Endothelial cell of umbilical vein (primary cell): ENCODE results near the gene BCS1L. TPM values are rescaled to one million over a fixed set of nuclear protein-coding genes. Genes with fewer than 3 reads are reported as not detected.

ENCODE experiments used
- BruUV-seq: library from RNA; stranded (reverse); fragments of 400-500 nt; replicated peaks from 2 replicates; lab custom pipeline; 2021; lab: Mats Ljungman, UMichigan
- CTCF ChIA-PET: fragments of 300-600, 350-600 bp; sonication (Branson Sonifier 250); formaldehyde crosslinking; loops from one replicate; lab custom pipeline; 2021; ENCODE audit warnings: antibody characterized with exemption, inconsistent platforms; lab: Charles Lee
- POLR2A ChIA-PET: fragments of 300-600, 350-600 bp; sonication (Branson Sonifier 250); formaldehyde crosslinking; loops from one replicate; lab custom pipeline; 2021; ENCODE audit warnings: antibody characterized with exemption, inconsistent platforms; lab: Charles Lee
- DNase-seq: peaks from one replicate; pipeline ENCODE4 v3.0.0-alpha.2; 2011; ENCODE audit warnings: low read depth, low spot score
- FAIRE-seq: peaks from 2 replicates; lab custom pipeline; 2011; peaks lifted over from hg19 to GRCh38; lab: Jason Lieb, UNC
- H2AFZ ChIP-seq: 2 replicates; pipeline ENCODE4 v1.6.0; 2012; ENCODE audit warnings: low read depth, low read length, control low read depth, inconsistent platforms
- H3K27ac ChIP-seq: 2 replicates; pipeline ENCODE4 v1.5.1; 2011; ENCODE audit warnings: low read depth, mild to moderate bottlenecking, control low read depth, low read length, moderate library complexity; ENCODE audit not compliant: insufficient read depth
- H3K27me3 ChIP-seq, 2 experiments: 2 replicates each; pipeline versions ENCODE4 v1.6.0 to v1.6.1; 2011; ENCODE audit warnings: low read length in 2 of 2, mixed read lengths in 1 of 2; ENCODE audit not compliant: control insufficient read depth in 2 of 2, insufficient read depth in 2 of 2
- H3K36me3 ChIP-seq, 2 experiments: 2 replicates in 1 of 2; 3 replicates in 1 of 2; pipeline ENCODE4 v1.5.1; 2011; ENCODE audit warnings: low read length in 2 of 2, mild to moderate bottlenecking in 1 of 2, moderate library complexity in 1 of 2; ENCODE audit not compliant: control insufficient read depth in 2 of 2, insufficient read depth in 2 of 2; ENCODE audit errors: extremely low read depth in 1 of 2
- H3K4me1 ChIP-seq: 3 replicates; pipeline ENCODE4 v1.5.1; 2011; ENCODE audit warnings: mild to moderate bottlenecking, low read length; ENCODE audit not compliant: control insufficient read depth, insufficient read depth; ENCODE audit errors: extremely low read depth
- H3K4me2 ChIP-seq: 2 replicates; pipeline ENCODE4 v1.6.1; 2011; ENCODE audit warnings: low read length, control low read depth, mixed read lengths; ENCODE audit not compliant: insufficient read depth
- H3K4me3 ChIP-seq, 3 experiments: fragments of 200-600 bp in 1 of 3; sonication (generic), shearing (Covaris generic) in 1 of 3; replicated peaks in 1 of 3; 2 replicates each; pipeline ENCODE4 v1.5.1; 2011 to 2016; ENCODE audit warnings: control low read depth in 3 of 3, low read length in 3 of 3, mild to moderate bottlenecking in 2 of 3, inconsistent platforms in 1 of 3, low read depth in 1 of 3, moderate library complexity in 1 of 3; ENCODE audit not compliant: insufficient read depth in 1 of 3
- H3K79me2 ChIP-seq: 2 replicates; pipeline ENCODE4 v1.6.0; 2012; ENCODE audit warnings: low read length, inconsistent platforms; ENCODE audit not compliant: control insufficient read depth, insufficient read depth
- H3K9ac ChIP-seq: replicated peaks from 2 replicates; pipeline ENCODE3; 2011; ENCODE audit warnings: low read length, control low read depth; ENCODE audit not compliant: insufficient read depth; ENCODE audit errors: extremely low read depth
- H3K9me1 ChIP-seq: replicated peaks from 3 replicates; pipeline ENCODE4 v1.6.0; 2011; ENCODE audit warnings: mild to moderate bottlenecking, low read length; ENCODE audit not compliant: control insufficient read depth, insufficient read depth; ENCODE audit errors: extremely low read depth
- H3K9me3 ChIP-seq: replicated peaks from 2 replicates; pipeline ENCODE4 v1.5.1; 2012; ENCODE audit warnings: low read length, inconsistent platforms; ENCODE audit not compliant: control insufficient read depth, insufficient read depth
- H4K20me1 ChIP-seq: replicated peaks from 2 replicates; pipeline ENCODE3; 2011; ENCODE audit warnings: mild to moderate bottlenecking, low read length; ENCODE audit not compliant: control insufficient read depth, insufficient read depth; ENCODE audit errors: extremely low read depth
- CTCF ChIP-seq, 2 donors: IDR thresholded peaks; 1 replicate in 1 of 2; 2 replicates in 1 of 2; pipeline ENCODE4 v1.5.1; 2011; ENCODE audit warnings: low read length in 2 of 2, mild to moderate bottlenecking in 2 of 2, moderate library complexity in 2 of 2, control low read depth in 1 of 2, inconsistent platforms in 1 of 2, low read depth in 1 of 2; ENCODE audit not compliant: insufficient read depth in 1 of 2; ENCODE audit errors: extremely low read depth in 1 of 2
- EZH2 ChIP-seq: IDR thresholded peaks from 2 replicates; pipeline ENCODE4 v1.6.1; 2012; ENCODE audit warnings: borderline replicate concordance, low read depth, mild to moderate bottlenecking, moderate library complexity, low read length, inconsistent platforms; ENCODE audit not compliant: severe bottlenecking
- FOS ChIP-seq: IDR thresholded peaks from 2 replicates; pipeline ENCODE4 v1.6.1; 2011; ENCODE audit warnings: mild to moderate bottlenecking, low read length, moderate library complexity, borderline replicate concordance; ENCODE audit not compliant: insufficient read depth
- GATA2 ChIP-seq: IDR thresholded peaks from 2 replicates; pipeline ENCODE4 v1.7.0; 2011; ENCODE audit warnings: low read depth, mild to moderate bottlenecking, moderate library complexity, mixed read lengths, low read length; ENCODE audit not compliant: insufficient read length, insufficient read depth
- JUN ChIP-seq: IDR thresholded peaks from 2 replicates; pipeline ENCODE4 v1.6.1; 2011; ENCODE audit warnings: borderline replicate concordance, low read depth; ENCODE audit not compliant: insufficient read length, insufficient read depth
- MAX ChIP-seq: IDR thresholded peaks from 2 replicates; pipeline ENCODE4 v1.6.1; 2011; ENCODE audit not compliant: insufficient read depth, insufficient read length
- MYC ChIP-seq: IDR thresholded peaks from one replicate; pipeline ENCODE4 v1.6.1; 2011; ENCODE audit warnings: mild to moderate bottlenecking, low read depth, low read length
- POLR2A ChIP-seq: IDR thresholded peaks from 2 replicates; pipeline ENCODE4 v1.6.1; 2012; ENCODE audit warnings: low read depth, mild to moderate bottlenecking, control low read depth, low read length
- POLR2AphosphoS5 ChIP-seq: IDR thresholded peaks from 2 replicates; pipeline ENCODE4 v1.6.1; 2012; ENCODE audit warnings: low read depth, mild to moderate bottlenecking, control low read depth, low read length, moderate library complexity; ENCODE audit not compliant: insufficient read depth
- dilution Hi-C: fragments of 300-500 bp; cut with MboI; formaldehyde crosslinking; loops from one replicate; pipeline ENCODE4 v1.15.0; 2019; ENCODE audit warnings: low sequenced_read_pairs; ENCODE audit not compliant: extremely low pct_ligation_motif_present
- intact Hi-C: fragments of 100-400 bp; cut with micrococcal nuclease; formaldehyde crosslinking; loops from one replicate; pipeline ENCODE4 v1.10.0; 2022
- polyA plus RNA-seq, 4 experiments: library from polyadenylated mRNA; depleted of rRNA in 3 of 4; stranded (reverse) in 3 of 4; unstranded in 1 of 4; fragments of >200 nt; gene quantifications; 2 replicates each; pipeline versions ENCODE4 v1.2.1 to v1.2.3, GENCODE V29; 2011 to 2012; ENCODE audit warnings: missing spikeins in 1 of 4
- total RNA-seq: library from RNA; stranded (reverse); gene quantifications from 2 replicates; pipeline ENCODE4 v1.2.3, GENCODE V29; 2021

BCS1L gene
- total and polyA plus RNA-seq, 2 donors (not counting 3 experiments of a cell fraction or from before 2014, with no cell fraction given), result 57.4 to 70.3 TPM

GRCh38 chr2:218698885-218699284, 39.4 kb downstream of the BCS1L start:
- Histone ChIP-seq H4K20me1 (no peaks in the 10 kb centered on the region), H3K9ac (no peak overlapping the region), H3K4me1 (no peaks in the 10 kb centered on the region), H3K9me3 (no peaks in the 10 kb centered on the region), H3K27me3 (no peaks in the 10 kb centered on the region), H3K79me2 (no peaks in the 10 kb centered on the region), H3K36me3 (peaks cover 2 to 6% of the 10 kb centered on the region in 2 experiments), H2AFZ (no peak overlapping the region), H3K9me1 (no peaks in the 10 kb centered on the region), H3K4me3 (no peak overlapping the region), H3K27ac (no peak overlapping the region), H3K4me2 (no peak overlapping the region)
- CTCF ChIA-PET, result interaction anchor here (2.3 to 4.5 kb wide), 3 partner anchors 12 to 149 kb away, joined by 9 to 20 read pairs (median 11); partner anchors contain the start of gene TTLL4
- FAIRE-seq (no peak), DNase-seq (no peak)
- intact Hi-C loops, result no loop called here
- TF ChIP-seq GATA2 (no peak), MAX (no peak), JUN (no peak), EZH2 (no peak), CTCF (IDR thresholded peaks at IDR 0.05; ENCODE audit: extremely low read depth in 1 of 2, insufficient read depth in 1 of 2, low read depth in 1 of 2, low read length in 2 of 2) (no peak), MYC (no peak), POLR2A (no peak), POLR2AphosphoS5 (no peak), FOS (no peak)
- dilution Hi-C loops, result no loop called here
- no TSS peak for BruUV-seq
- POLR2A ChIA-PET, result no interaction called here
